ENCODE results near the gene FBL. TPM values are rescaled to one million over a fixed set of nuclear protein-coding genes. Genes with fewer than 3 reads are reported as not detected.

The FBL gene
- total and polyA plus RNA-seq, 2 of the 8 experiments (the other 6 are each of a cell fraction or from before 2014, with no cell fraction given), result 790 to 1,361 TPM

GRCh38 chr19:39833464-39834286 lies 12.5 kb downstream of the FBL start, which contains the start of gene DYRK1B (continued):
- no peak for TF ChIP-seq TCF12 (IDR thresholded peaks at IDR 0.05; ENCODE audit: low read depth, low read length)
- TF ChIP-seq POU5F1 (IDR thresholded peaks at IDR 0.05; ENCODE audit: low read depth, low read length), result no peak
- peak in 1 of 2 experiments; percentile 99 for TF ChIP-seq SIN3A (conservative IDR thresholded peaks at IDR 0.05 in 1 of 2, IDR thresholded peaks at IDR 0.05 in 1 of 2; ENCODE audit: low read depth in 1 of 2, low read length in 2 of 2)
- no peak for TF ChIP-seq ZNF274 (IDR thresholded peaks at IDR 0.05; ENCODE audit: borderline replicate concordance, extremely low read depth, low read length)
- peak; percentile 15; the same call in 1 of the 2 replicates for TF ChIP-seq E2F6 (IDR thresholded peaks at IDR 0.05)
- peak; percentile 31 for TF ChIP-seq CREB1 (IDR thresholded peaks at IDR 0.05)
- no peak for TF ChIP-seq NANOG (IDR thresholded peaks at IDR 0.05; ENCODE audit: insufficient read depth, low read depth, low read length, poor library complexity, severe bottlenecking)
- TF ChIP-seq SP4 (IDR thresholded peaks at IDR 0.05; ENCODE audit: low read length), result peak; percentile 87
- no peak for TF ChIP-seq GABPA (IDR thresholded peaks at IDR 0.05; ENCODE audit: borderline replicate concordance, insufficient read depth, low read length)
- no peak for TF ChIP-seq JUN (IDR thresholded peaks at IDR 0.05; ENCODE audit: low read depth, low read length)
